Stimulated activated CD4-positive, alpha-beta T cell treated with anti-CD3 and anti-CD28 coated beads, Interleukin-2, amount 100 ng/mL, for 24 hours (primary cell): ENCODE measurements around the gene DDX3X.
"Not testable (repeated sequence)": the region's sequence is repeated elsewhere in the genome, so short reads cannot be mapped to it uniquely, and the experiment has no call there.

ENCODE experiments used
- DNase-seq, 2 donors: peaks; one replicate each; pipeline ENCODE4 v3.0.0-alpha.2; 2020

DDX3X gene

GRCh38 chrX:41333744-41334362, at the start of gene DDX3X:
DDX3X (plus strand) TSS chrX:41334162; CDS start chrX:41334253, 91 bp downstream.
- peak; percentile 79 to 83 for DNase-seq

GRCh38 chrX:41285928-41286327, 48.0 kb upstream of the DDX3X start:
- not testable (repeated sequence) for DNase-seq

DNA sequence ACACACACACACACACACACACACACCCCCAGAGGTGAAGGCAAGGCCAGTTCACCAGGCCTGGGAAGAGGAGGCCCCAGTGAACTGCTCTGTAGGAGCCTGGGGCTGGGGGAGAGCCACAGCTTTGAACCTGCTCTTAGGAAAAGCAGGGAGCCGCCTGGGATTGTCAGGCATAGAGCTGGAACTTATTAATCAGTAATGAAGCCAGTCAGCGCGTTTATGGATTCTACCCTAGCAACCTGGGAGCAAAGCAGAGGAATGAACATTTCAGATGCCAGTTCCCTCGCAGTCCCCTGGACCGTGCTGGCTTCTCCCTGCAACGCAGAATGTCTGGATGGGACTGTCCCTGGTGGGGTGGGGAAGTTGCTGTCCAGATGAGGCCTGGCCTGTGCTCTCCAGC, 45.3 kb upstream of the DDX3X start:
- no peak for DNase-seq

GRCh38 chrX:41289095-41289494, 44.9 kb upstream of the DDX3X start:
- no peak for DNase-seq

- DNase-seq = no peak
Observed at GRCh38 chrX:41291309-41291708, 42.7 kb upstream of the DDX3X start.

DNA sequence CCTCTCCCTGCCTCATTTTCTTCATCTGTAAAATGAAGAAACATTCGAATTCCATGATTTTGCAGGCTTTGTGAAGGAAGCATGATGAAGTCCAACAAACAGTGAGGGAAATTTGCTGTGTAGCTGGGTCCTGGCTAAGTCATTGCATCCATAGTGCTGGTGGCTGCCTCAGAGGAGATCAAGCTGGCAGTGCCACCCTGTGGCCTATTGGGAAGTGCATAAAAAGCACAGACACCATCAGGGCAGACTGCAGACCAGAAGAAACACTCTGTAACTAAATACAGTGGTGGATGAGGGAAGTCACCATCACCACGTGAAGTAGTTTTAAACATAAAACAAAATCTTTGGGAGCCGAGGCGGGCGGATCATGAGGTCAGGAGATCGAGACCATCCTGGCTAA, 40.7 kb upstream of the DDX3X start:
- peak in 1 of 2 donors; percentile 6 for DNase-seq

DNA sequence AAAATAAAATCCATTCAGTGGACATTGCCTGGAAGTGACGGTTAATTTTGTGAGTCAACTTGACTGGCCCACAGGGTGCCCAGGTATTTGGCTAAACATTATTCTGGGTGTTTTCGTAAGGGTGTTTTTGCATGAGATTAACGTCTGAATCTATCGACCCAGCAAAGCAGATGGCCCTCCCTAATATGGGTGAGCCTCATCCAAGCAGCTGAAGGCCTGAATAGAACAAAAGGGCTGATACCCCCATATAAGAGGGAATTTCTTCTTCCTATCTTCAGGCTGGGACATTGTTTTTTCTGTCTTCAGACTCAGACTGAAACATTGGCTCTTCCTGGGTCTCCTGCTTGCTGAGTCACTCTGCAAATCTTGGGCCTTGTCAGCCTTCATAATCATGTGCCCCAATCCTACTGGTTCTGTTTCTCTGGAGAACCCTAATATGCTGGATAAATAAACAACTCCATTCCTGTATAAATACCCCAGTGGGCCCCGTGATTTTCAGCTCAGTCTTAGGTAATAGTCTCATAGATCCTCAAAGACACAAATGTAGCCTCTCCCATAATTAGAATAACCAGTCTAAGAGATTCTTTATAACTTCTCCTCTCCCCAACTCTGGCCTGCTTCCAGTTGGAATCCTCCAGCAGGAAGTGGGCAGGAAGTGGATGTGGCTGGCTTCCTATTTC, 33.1 kb upstream of the DDX3X start:
- DNase-seq = no peak

DNA sequence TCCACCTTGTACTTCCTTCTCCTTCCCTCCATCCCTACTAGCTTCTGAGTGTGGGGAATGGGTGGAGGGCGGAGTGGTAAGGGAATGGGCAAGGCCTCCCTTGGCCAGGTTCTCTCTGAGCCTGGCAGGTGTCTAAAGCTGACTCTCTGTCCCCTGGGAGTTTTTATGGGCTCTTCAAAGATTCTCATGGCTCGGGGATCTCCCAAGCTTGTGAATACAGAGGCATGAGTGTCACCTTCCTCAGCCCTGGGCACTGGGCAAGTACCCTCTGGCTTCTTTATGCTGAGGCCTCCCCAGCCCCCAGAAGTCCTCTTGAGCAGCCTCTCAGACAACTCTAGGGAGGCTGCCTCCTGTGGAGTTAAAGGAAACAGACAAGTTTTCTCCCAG, 32.5 kb upstream of the DDX3X start:
- no peak for DNase-seq

DNA sequence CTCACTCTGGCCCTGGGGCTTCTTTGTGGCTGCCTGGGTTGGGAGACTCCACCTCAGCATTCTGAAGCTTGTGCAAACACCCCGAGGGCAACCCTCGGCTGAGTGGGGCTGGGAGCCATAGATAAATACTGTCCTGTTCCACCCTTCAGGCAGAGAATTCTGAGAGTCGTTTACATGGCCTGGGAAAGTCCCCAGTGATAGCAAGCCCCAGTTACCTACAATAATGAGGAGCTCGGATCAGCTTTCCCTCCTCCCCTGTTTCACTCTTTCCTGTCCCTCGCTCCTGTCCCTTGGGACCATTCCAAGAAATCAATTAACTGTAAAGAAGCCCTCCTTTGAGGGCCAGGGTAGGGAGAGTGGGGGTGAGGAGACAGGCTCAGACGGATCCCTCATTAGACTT, 31.6 kb upstream of the DDX3X start:
- no peak for DNase-seq

GRCh38 chrX:41303013-41303412, 30.9 kb upstream of the DDX3X start:
- DNase-seq = no peak

DNA sequence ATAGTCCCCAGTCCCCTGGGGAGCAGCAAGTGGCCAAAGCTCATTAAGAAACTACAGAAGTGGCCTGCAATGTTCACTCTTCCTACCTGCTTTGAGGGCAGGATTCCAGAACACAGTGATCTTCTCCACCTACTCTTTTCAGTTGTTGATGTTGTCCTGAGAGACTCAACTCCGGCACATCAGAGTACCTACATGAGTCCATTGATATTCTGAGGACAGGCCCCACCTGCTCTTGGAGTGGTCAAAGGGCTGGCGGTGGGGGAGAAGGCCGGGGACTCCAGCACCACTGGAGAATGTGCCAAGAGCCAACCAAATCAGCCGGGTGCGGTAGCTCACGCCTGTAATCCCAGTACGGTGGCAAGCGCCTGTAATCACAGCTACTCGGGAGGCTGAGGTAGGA, 29.8 kb upstream of the DDX3X start:
- no peak for DNase-seq

DNA sequence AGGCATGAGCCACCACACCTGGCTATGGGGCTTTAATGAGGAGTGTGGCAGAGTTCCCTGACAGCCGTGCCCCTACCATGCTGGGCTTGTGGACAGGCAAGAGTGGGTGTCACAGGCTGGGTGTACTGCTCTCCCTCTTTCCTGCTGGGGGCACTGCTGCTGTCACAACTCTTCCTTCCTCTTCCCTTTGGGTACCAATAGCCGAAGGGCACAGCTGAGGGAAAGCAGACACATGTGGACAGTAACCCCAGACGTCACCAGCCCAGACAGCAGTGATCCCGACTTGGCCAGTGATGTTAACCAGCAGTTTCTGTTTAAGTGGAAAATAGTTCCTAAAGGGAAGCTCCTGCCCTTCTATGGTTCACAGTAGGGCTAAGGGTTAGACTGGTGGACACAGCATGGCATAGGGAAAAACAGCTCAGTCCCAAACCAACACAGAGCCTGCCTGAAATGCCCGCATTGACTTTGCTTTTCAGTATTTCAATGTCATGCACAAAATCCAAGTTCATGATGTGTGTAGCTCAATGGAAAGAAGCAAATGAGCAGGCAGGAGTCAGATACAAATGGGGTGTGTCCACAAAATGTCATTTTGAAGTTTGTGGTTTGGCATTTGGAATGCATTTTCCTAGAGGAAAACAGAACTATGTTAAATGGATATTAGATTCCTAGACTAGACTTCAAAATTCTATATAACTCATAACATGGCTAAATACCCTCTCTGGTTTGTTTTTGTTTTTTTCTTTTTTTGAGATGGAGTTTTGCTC, 24.9 kb upstream of the DDX3X start:
- no peak for DNase-seq

DNA sequence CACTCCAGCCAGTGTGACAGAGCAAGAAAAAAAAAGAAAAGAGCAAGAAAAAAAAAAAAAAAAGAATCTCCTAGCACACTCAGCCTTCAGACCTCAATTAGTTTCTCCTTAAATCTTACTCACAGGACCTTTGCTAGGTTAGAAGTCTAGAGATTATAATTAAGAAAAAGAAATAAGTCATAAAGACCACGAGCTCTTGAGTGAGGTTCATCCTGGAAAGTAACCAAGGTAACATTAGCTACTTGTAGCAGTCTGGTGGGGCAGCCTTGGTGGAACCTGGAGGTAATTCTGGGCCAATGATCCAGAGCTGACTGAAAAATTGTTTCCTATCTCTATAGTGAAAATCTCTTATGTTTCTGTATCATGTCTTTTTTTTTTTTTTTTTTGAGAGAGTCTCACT, 21.2 kb upstream of the DDX3X start:
- no peak for DNase-seq

- no peak for DNase-seq
Observed at GRCh38 chrX:41313419-41313818, 20.5 kb upstream of the DDX3X start.

DNA sequence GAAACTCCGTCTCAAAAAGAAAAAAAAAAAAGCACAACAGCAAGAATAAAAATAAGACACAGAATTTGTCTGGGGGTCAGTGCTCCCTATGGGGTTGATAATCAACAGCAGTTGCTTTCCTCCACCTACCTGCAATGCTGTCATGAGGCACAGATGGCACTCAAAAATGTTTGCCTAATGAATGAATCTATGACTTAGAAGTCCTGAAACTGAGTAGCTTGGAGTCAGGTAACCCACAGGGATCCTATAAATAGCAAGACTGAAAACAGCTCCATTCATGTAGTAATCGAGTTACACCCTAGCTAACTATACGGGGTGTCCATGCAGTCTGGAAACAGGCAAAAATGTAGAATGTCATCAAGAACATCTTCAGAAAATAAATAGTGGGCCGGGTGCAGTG, 19.8 kb upstream of the DDX3X start:
- no peak for DNase-seq

DNA sequence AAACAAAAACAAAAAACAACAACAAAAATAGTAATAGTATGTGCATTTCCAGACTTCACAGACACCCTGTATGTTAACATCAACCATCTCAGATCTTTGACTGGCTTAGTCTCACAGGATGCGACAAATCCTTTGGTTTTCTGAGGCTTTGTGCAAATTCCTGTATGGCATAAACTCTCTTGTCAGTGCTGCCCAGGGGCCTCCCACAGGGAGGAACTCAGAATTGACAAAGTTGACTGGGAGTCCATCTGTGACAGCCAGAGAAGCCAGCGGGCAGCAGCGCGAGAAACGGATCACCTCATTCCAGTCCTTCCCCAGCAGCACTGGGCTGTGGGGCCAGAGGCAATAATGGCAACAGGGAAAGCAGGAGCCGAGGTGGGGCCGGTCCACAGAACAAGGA, 19.1 kb upstream of the DDX3X start:
- no peak for DNase-seq

DNA sequence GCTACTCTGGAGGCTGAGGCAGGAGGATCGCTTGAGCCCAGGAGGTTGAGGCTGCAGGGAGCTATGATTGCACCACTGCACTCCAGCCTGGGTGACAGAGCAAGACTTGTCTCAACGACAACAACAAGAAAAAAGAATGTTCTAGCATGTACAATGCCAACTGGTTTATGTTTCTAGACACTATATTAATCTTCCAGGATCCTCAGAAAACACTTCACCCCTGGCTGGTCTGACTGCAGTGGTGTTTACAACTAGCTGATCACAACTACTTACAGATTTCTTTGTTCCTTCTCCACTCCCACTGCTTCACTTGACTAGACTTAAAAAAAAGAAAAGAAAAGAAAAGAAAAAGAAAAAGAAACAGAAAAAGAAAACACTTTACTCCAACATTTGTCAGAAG, 17.7 kb upstream of the DDX3X start:
- DNase-seq = not testable (repeated sequence)

DNA sequence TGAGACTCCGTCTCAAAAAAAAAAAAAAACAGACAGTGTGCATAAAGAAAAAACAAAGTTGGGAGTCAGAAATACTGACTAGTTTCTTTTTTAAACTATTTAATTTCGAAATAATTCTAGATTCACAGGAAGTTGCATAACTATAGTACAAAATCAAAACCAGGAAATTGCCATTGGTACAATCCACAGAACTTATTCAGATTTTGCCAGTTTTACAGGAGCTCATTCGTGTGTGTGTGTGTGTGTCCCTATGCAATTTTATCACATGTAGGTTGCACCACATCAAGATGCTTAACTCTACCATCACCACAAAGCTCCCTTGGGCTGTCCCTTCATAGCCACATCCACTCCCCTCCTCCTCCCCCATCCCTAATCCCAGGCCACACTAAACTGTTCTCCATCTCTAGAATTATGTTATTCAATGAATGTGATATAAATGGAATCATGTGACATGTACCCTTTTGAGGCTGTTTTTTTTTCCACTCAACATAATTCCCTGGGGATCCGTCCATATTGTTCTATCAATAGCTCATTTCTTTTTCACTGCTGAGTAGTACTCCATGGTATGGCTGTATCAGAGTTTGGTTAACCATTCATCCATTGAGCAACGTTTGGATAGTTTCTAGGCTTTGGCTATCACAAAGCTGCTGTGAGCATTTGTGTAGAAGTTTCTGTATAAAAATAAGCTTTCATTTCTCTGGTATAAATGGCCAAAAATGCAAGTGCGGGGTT, 16.3 kb upstream of the DDX3X start:
- DNase-seq = no peak

GRCh38 chrX:41320393-41320792, 13.6 kb upstream of the DDX3X start:
- no peak for DNase-seq

GRCh38 chrX:41322821-41323603, 10.9 kb upstream of the DDX3X start:
- no peak for DNase-seq

DNA sequence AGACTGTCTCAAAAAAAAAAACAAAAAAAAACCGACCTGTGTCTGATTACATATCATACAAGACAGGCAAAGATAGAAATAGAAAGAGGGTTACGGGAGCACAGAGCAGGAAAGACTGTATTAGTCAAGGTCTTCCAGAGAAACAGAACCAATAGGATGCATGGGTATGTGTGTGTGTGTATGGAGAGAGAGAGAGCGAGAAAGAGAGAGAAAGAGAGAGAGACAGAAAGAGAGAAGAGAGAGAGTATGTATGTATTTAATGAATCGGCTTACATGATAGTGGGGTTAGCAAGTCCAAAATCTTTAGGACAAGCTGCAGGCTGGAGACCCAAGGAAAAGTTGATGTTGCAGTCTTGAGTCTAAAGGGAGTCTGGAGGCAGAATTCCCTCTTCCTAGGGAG, 7.5 kb upstream of the DDX3X start:
- no peak for DNase-seq

DNA sequence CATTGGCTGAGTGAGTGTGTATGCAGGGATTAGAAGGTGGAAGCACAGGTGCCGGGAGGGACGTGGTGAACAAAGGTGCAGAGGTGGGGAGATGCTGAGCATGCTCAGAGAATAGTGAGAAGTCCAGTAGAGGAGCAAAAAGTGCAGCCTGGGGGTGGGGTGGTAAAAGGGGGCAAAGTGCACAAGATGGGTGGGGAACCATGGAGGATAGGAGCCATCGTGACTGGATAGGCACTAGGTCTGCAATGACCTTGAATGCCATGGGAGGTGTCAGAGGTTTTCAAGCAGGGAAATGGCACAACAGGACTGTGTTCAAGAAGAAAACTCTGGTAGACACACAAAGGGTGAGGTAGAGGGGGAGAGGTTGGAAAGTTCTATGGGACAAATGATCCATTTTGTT, 6.6 kb upstream of the DDX3X start:
- no peak for DNase-seq

DNA sequence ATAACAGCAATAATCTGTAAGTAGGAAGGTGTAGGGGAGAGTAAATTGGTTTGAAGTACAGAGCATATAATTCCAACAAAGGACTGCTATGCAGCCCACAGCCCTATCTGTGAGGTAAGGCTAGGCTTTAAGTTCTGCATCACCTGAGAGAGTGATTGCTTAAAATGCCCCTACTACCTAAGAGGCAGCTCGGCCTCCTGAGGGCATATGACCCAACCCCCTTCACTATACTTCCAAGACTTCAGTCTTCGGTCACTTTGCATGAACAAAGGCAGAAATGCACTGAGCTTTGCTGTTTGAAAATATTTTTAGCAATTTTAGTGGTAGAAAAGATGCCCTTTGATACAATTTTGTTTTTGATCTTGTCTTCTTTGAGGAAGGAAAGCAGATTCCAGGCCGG, 4.9 kb upstream of the DDX3X start:
- no peak for DNase-seq
